AG04450 (cell line): ENCODE data around the gene ZNF385C. TPM values are rescaled to one million over a fixed set of nuclear protein-coding genes. Genes with fewer than 3 reads are reported as not detected.
"Not testable (repeated sequence)": the region's sequence is repeated elsewhere in the genome, so short reads cannot be mapped to it uniquely, and the experiment has no call there.

ENCODE experiments used
- CTCF ChIA-PET: fragments of 300-600, 350-600 bp; formaldehyde crosslinking; extraction: SDS; loops from one replicate; lab custom pipeline; 2022; ENCODE audit warnings: antibody characterized with exemption, inconsistent platforms; lab: Charles Lee
- POLR2A ChIA-PET: fragments of 350-600 bp; formaldehyde crosslinking; extraction: SDS; loops from one replicate; lab custom pipeline; 2021; ENCODE audit warnings: antibody characterized with exemption, inconsistent platforms; lab: Yijun Ruan, JAX
- DNase-seq: peaks from one replicate; pipeline ENCODE4 v3.0.0-alpha.2; 2011; ENCODE audit warnings: low read depth, low spot score
- H3K27ac ChIP-seq: one replicate; pipeline ENCODE4 v1.5.1; 2012; ENCODE audit warnings: low read depth, low read length, control low read depth
- H3K27me3 ChIP-seq: one replicate; pipeline ENCODE4 v1.6.0; 2012; ENCODE audit warnings: low read length; ENCODE audit not compliant: control insufficient read depth, insufficient read depth
- H3K4me3 ChIP-seq: 2 replicates; pipeline ENCODE4 v1.5.1; 2011; ENCODE audit warnings: mild to moderate bottlenecking, low read depth, low read length, control low read depth
- H3K9me3 ChIP-seq: 2 replicates; pipeline ENCODE4 v1.5.1; 2012; ENCODE audit warnings: low read length; ENCODE audit not compliant: control insufficient read depth, insufficient read depth
- CTCF ChIP-seq: IDR thresholded peaks from 2 replicates; pipeline ENCODE4 v1.5.1; 2011; ENCODE audit warnings: low read depth, low read length, control low read depth, inconsistent platforms
- polyA minus RNA-seq: library from RNA; depleted of rRNA, polyadenylated mRNA; stranded (reverse); fragments of >200 nt; gene quantifications from 2 replicates; pipeline ENCODE4 v1.2.3, GENCODE V29; 2011; rRNA and poly(A)+ RNA removed
- polyA plus RNA-seq: library from polyadenylated mRNA; depleted of rRNA; stranded (reverse); fragments of >200 nt; gene quantifications from 2 replicates; pipeline ENCODE4 v1.2.3, GENCODE V29; 2011; rRNA removed

ZNF385C gene
- not detected in 2 replicates for polyA plus RNA-seq
- polyA minus RNA-seq = 0.14 TPM in 1 of 2 replicates, not detected in the other

- Histone ChIP-seq H3K27me3 (peaks cover 47% of the 10 kb centered on the region), H3K4me3 (no peak within 1 kb of the TSS), H3K9me3 (no peaks in the 10 kb centered on the region), H3K27ac (no peak within 1 kb of the TSS)
- ChIA-PET POLR2A (no interaction called here), CTCF (interaction anchor here (1.2 kb wide), 1 partner anchor 79 kb away, joined by 3 read pairs; no protein-coding TSS in a partner anchor)
- DNase-seq = no peak
- no peak for TF ChIP-seq CTCF
Measured at GRCh38 chr17:42097691-42098631, at the start of gene ZNF385C. Gene ZNF385C, minus strand, starts transcription at chr17:42098473. Its CDS starts 35,417 bp downstream, at chr17:42063056.

- CTCF ChIA-PET = no interaction called here
- TF ChIP-seq CTCF = no peak
- H3K27ac ChIP-seq = no peak overlapping the region
- no peak for DNase-seq
- H3K27me3 ChIP-seq = no peaks in the 10 kb centered on the region
- POLR2A ChIA-PET = interaction anchor here (0.7 kb wide), 2 partner anchors 123 to 135 kb away, joined by 5 to 6 read pairs; no protein-coding TSS in a partner anchor
- H3K4me3 ChIP-seq = no peak overlapping the region
- H3K9me3 ChIP-seq = no peaks in the 10 kb centered on the region
Measured at GRCh38 chr17:42146911-42147607, 48.8 kb upstream of the ZNF385C start.

- ChIA-PET CTCF (interaction anchor here (0.9 to 2.4 kb wide), 2 partner anchors 10 to 384 kb away, joined by 3 to 5 read pairs; no protein-coding TSS in a partner anchor), POLR2A (interaction anchor here (1.5 kb wide), 1 partner anchor 11 kb away, joined by 9 read pairs; no protein-coding TSS in a partner anchor)
- peak overlapping the region; percentile 53 for H3K27ac ChIP-seq
- H3K4me3 ChIP-seq, DNase-seq, H3K9me3 ChIP-seq, H3K27me3 ChIP-seq: not testable (repeated sequence)
Measured at GRCh38 chr17:42143138-42143537, 44.9 kb upstream of the ZNF385C start.

GRCh38 chr17:42142371-42142896 is 44.2 kb upstream of the ZNF385C start:
- Histone ChIP-seq H3K27me3 (no peaks in the 10 kb centered on the region), H3K9me3 (no peaks in the 10 kb centered on the region), H3K27ac (peak overlapping the region; percentile 53), H3K4me3 (no peak overlapping the region)
- no peak for DNase-seq
- POLR2A ChIA-PET = interaction anchor here (0.6 to 1.5 kb wide), 2 partner anchors 11 to 46 kb away, joined by 3 to 9 read pairs; no protein-coding TSS in a partner anchor
- CTCF ChIA-PET = interaction anchor here (0.9 to 2.4 kb wide), 2 partner anchors 11 to 385 kb away, joined by 3 to 5 read pairs; no protein-coding TSS in a partner anchor
- TF ChIP-seq CTCF = no peak

GRCh38 chr17:42141382-42141781 is 43.1 kb upstream of the ZNF385C start:
- DNase-seq = no peak
- no peak overlapping the region for H3K27ac ChIP-seq
- ChIA-PET CTCF (no interaction called here), POLR2A (no interaction called here)
- no peak for TF ChIP-seq CTCF
- no peak overlapping the region for H3K4me3 ChIP-seq
- H3K27me3 ChIP-seq = no peaks in the 10 kb centered on the region
- no peaks in the 10 kb centered on the region for H3K9me3 ChIP-seq

GRCh38 chr17:42140690-42141089 is 42.4 kb upstream of the ZNF385C start:
- DNase-seq, H3K27me3 ChIP-seq, H3K27ac ChIP-seq, H3K4me3 ChIP-seq, H3K9me3 ChIP-seq, CTCF ChIA-PET: not testable (repeated sequence)
- POLR2A ChIA-PET = interaction anchor here (0.5 to 0.6 kb wide), 2 partner anchors 9 to 764 kb away, joined by 5 to 9 read pairs; no protein-coding TSS in a partner anchor
